H1 (cell line): ENCODE measurements around the gene CCDC197. TPM values are rescaled to one million over a fixed set of nuclear protein-coding genes. Genes with fewer than 3 reads are reported as not detected.

Source experiments
- JUND ChIP-seq: IDR thresholded peaks from 2 replicates; pipeline ENCODE4 v1.6.1; 2011; ENCODE audit warnings: mild to moderate bottlenecking, improper control_type of control experiment, low read length
- polyA plus RNA-seq, 7 experiments: library from polyadenylated mRNA; depleted of rRNA in 3 of 7; stranded (reverse) in 5 of 7; unstranded in 2 of 7; fragments of >200 nt in 5 of 7; fragments of 200-250 nt in 2 of 7; gene quantifications; 1 replicate in 5 of 7; 2 replicates in 1 of 7; 4 replicates in 1 of 7; pipeline versions ENCODE4 v1.2.1 to v1.2.3, GENCODE V29; 2011 to 2013; ENCODE audit warnings: missing spikeins in 2 of 7, mixed read lengths in 2 of 7
- total RNA-seq: library from RNA; stranded (reverse); fragmentation: NEBNext Ultra II Directional; extraction: Animal tissue kit (Norgen Biotek cat#: 25700); gene quantifications from 2 replicates; pipeline ENCODE4 v1.2.1, GENCODE V29; 2021
- TF ChIP-seq, protein P1 (sequence below): IDR thresholded peaks from 2 replicates; pipeline ENCODE4 v1.6.1; 2011; ENCODE audit warnings: low read length, improper control_type of control experiment

Gene CCDC197
- total and polyA plus RNA-seq, 2 of the 8 experiments (the other 6 are each of a cell fraction or from before 2014, with no cell fraction given), result not detected

- TF ChIP-seq, protein P1, sequence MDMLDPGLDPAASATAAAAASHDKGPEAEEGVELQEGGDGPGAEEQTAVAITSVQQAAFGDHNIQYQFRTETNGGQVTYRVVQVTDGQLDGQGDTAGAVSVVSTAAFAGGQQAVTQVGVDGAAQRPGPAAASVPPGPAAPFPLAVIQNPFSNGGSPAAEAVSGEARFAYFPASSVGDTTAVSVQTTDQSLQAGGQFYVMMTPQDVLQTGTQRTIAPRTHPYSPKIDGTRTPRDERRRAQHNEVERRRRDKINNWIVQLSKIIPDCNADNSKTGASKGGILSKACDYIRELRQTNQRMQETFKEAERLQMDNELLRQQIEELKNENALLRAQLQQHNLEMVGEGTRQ, result no peak
- no peak for TF ChIP-seq JUND
These were observed 49.7 kb downstream of the CCDC197 start (continued) for GRCh38 chr14:94046696-94047250.
